ENCODE results near the gene MUS81. TPM values are rescaled to one million over a fixed set of nuclear protein-coding genes. Genes with fewer than 3 reads are reported as not detected.

MUS81 gene
- total and polyA plus RNA-seq, 9 donors: 15.9 to 87.0 (median 55.7) TPM

DNA sequence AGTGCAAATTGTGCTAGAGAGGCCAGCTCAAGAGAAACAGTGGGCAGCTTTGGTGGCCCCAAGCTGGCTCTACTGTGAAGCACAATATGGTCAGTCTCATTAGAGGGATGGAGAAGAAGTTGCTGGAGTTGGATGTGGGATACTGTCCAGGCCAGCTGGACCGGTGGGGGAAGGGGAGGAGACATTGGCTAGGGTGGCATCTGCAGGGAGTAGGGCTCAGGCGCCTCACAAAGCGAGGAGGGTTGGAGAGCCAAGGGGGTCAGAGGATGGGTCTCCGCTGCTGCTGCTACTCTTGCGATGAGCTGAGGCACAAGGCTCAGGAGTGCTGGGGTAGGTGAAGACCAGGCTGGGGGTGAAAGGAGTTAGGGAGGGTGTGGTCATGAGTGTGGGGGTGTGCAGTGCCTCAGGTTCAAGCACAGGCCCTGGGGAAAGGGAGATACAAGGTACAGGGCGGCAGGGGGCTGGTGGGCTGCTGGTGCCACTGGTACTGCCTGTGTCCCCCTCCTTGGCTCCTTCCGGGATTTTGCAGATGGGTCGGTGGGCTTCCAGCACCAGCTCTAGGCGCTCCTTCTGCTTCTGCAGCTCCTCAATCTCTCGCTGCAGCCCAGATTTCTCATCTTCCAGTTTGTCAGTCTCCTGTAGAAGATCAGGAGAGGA lies 32.6 kb downstream of the MUS81 start:
- Histone ChIP-seq H3K4me3 (no peak overlapping the region), H3K27ac (peak overlapping the region in 1 of 2 donors; percentile 95), H3K4me1 (ENCODE audit: insufficient read depth) (peaks cover 19% of the 10 kb centered on the region), H3K9me3 (no peaks in the 10 kb centered on the region), H3K36me3 (no peaks in the 10 kb centered on the region), H3K27me3 (no peaks in the 10 kb centered on the region)
- intact Hi-C loops (cut with DNase I): no loop called here
- TF ChIP-seq EP300 (IDR thresholded peaks at IDR 0.05) (no peak), POLR2A (IDR thresholded peaks at IDR 0.05) (no peak)
- TF ChIP-seq, protein P1, sequence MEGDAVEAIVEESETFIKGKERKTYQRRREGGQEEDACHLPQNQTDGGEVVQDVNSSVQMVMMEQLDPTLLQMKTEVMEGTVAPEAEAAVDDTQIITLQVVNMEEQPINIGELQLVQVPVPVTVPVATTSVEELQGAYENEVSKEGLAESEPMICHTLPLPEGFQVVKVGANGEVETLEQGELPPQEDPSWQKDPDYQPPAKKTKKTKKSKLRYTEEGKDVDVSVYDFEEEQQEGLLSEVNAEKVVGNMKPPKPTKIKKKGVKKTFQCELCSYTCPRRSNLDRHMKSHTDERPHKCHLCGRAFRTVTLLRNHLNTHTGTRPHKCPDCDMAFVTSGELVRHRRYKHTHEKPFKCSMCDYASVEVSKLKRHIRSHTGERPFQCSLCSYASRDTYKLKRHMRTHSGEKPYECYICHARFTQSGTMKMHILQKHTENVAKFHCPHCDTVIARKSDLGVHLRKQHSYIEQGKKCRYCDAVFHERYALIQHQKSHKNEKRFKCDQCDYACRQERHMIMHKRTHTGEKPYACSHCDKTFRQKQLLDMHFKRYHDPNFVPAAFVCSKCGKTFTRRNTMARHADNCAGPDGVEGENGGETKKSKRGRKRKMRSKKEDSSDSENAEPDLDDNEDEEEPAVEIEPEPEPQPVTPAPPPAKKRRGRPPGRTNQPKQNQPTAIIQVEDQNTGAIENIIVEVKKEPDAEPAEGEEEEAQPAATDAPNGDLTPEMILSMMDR (IDR thresholded peaks at IDR 0.05): no peak
- peak in 1 of 5 donors; percentile 22 for DNase-seq
- 63 to 68% (median 67%) methylated on average over 10 of the region's 10 CpGs for WGBS, 3 donors

DNA sequence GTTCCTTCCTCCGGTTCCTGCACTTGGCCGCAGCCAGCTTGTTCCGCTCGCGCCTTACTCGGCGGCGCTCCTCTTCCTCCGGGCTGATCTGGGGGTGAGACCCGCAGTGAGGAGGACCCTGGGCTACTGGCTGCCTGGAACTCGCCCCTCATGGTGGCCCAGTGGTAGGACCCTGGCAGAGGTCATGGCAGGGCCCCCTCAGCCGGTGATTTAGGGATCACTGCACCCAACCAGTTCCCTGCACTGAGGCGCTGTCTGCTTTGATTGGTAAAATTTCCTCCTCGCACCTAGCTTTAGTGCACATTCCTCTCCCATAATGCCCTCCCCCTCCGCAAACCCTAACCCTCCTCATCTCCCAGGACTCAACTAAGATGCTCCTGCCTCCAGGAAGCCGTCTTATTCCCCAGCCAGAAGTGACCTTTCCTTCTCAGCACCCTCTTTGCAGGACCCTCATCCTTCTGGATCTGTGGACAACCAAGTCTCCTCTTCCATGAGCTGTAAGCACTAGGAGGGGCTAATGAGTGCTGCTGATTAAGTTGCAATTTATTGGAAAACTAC lies 33.9 kb downstream of the MUS81 start:
- H3K27ac ChIP-seq: no peak overlapping the region
- H3K4me1 ChIP-seq (ENCODE audit: insufficient read depth): peaks cover 18% of the 10 kb centered on the region
- WGBS, 3 donors: 79 to 88% (median 88%) methylated on average over 16 of the region's 16 CpGs
- DNase-seq: no peak
- H3K36me3 ChIP-seq: no peaks in the 10 kb centered on the region
- intact Hi-C loops (cut with DNase I): no loop called here
- TF ChIP-seq POLR2A (IDR thresholded peaks at IDR 0.05) (no peak), EP300 (IDR thresholded peaks at IDR 0.05) (no peak)
- TF ChIP-seq, protein P1 (IDR thresholded peaks at IDR 0.05): no peak
- H3K9me3 ChIP-seq: no peaks in the 10 kb centered on the region
- peaks cover 4% of the 10 kb centered on the region for H3K27me3 ChIP-seq
- H3K4me3 ChIP-seq: no peak overlapping the region

- DNase-seq: no peak
- Histone ChIP-seq H3K9me3 (no peaks in the 10 kb centered on the region), H3K27me3 (peaks cover 4% of the 10 kb centered on the region), H3K4me1 (ENCODE audit: insufficient read depth) (peaks cover 16% of the 10 kb centered on the region), H3K27ac (no peak overlapping the region), H3K36me3 (no peaks in the 10 kb centered on the region), H3K4me3 (no peak overlapping the region)
- TF ChIP-seq, protein P1 (IDR thresholded peaks at IDR 0.05): no peak
- TF ChIP-seq POLR2A (IDR thresholded peaks at IDR 0.05) (no peak), EP300 (IDR thresholded peaks at IDR 0.05) (no peak)
- intact Hi-C loops (cut with DNase I): no loop called here
- 89 to 92% (median 92%) methylated on average over 5 of the region's 5 CpGs for WGBS, 3 donors
These were observed 35.3 kb downstream of the MUS81 start for GRCh38 chr11:65895482-65895981.

DNA sequence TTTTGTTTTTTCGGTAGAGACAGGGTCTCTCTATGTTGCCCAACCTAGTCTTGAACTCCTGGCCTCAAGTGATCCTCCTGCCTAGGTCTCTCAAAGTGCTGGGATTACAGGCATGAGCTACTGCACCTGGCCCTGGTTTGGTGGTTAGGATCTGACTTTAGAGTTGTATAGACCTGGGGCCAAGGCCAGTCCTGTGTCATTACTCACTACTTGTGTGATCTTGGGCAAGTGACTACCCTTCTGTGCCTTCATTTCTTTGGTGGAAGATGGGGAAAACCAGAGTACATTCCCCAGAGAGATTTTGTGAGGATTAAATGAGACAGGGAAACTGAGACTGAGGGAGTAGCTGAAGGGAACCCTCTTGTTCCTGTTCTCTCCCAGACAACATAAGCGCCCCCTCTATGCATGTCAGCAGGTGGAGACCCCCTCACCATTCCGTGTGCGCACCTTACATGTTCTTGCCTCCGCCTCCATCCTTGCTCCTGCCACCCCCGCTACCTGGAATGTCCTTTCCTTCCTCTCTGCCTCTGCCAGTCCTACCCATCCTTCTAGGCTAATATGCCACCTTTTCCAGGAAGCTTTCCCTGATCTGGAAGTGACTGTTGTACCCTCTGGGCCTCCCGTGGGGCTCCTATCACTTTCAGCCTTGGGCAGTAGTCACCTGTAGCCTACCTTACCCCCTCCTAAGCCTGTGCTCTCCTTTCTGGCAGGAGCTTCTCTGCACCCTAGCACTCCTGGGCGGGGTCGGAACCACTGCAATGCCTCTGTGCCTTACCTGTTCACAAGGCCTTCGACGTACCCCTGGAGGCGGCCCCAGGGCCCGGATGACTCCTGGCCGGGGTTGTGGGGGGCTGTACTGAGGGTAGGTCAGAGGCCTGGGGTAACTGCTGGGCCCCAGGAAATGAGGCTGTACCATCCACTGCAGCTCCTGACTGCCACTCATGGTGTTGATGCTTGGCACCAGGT lies 36.1 kb downstream of the MUS81 start:
- DNase-seq: no peak
- TF ChIP-seq, protein P1 (IDR thresholded peaks at IDR 0.05): no peak
- no peak for TF ChIP-seq POLR2A (IDR thresholded peaks at IDR 0.05)
- no peak for TF ChIP-seq EP300 (IDR thresholded peaks at IDR 0.05)
- H3K9me3 ChIP-seq: no peaks in the 10 kb centered on the region
- H3K27ac ChIP-seq: no peak overlapping the region
- H3K27me3 ChIP-seq: peaks cover 4% of the 10 kb centered on the region
- intact Hi-C loops (cut with DNase I): no loop called here
- no peak overlapping the region for H3K4me3 ChIP-seq
- H3K4me1 ChIP-seq (ENCODE audit: insufficient read depth): peaks cover 14% of the 10 kb centered on the region
- H3K36me3 ChIP-seq: no peaks in the 10 kb centered on the region
- WGBS, 3 donors: 82 to 89% (median 87%) methylated on average over 14 of the region's 14 CpGs

Data from ovary (tissue), 9 donors.